A673 (cell line): Measurements from ENCODE around the gene SLC27A1.

Experiments used
- CTCF ChIP-seq: fragments of 300-800, 200-600 bp; sonication (generic); conservative IDR thresholded peaks from 2 replicates; pipeline ENCODE4 v1.5.1; 2017; ENCODE audit warnings: low read depth, mild to moderate bottlenecking, antibody characterized with exemption, low read length, moderate library complexity, mixed read lengths
- EZH2 ChIP-seq: fragments of 200-600 bp; sonication (generic); IDR thresholded peaks from 2 replicates; pipeline ENCODE4 v1.6.1; 2017; ENCODE audit warnings: borderline replicate concordance, low read depth, mild to moderate bottlenecking, mixed read lengths, antibody characterized with exemption, low read length; ENCODE audit not compliant: poor library complexity, severe bottlenecking

- TF ChIP-seq CTCF (no peak), EZH2 (no peak)
These were observed 21.0 kb downstream of the SLC27A1 start for GRCh38 chr19:17491287-17491686.
